Measurements from ENCODE around the gene SLC39A3.

DNA sequence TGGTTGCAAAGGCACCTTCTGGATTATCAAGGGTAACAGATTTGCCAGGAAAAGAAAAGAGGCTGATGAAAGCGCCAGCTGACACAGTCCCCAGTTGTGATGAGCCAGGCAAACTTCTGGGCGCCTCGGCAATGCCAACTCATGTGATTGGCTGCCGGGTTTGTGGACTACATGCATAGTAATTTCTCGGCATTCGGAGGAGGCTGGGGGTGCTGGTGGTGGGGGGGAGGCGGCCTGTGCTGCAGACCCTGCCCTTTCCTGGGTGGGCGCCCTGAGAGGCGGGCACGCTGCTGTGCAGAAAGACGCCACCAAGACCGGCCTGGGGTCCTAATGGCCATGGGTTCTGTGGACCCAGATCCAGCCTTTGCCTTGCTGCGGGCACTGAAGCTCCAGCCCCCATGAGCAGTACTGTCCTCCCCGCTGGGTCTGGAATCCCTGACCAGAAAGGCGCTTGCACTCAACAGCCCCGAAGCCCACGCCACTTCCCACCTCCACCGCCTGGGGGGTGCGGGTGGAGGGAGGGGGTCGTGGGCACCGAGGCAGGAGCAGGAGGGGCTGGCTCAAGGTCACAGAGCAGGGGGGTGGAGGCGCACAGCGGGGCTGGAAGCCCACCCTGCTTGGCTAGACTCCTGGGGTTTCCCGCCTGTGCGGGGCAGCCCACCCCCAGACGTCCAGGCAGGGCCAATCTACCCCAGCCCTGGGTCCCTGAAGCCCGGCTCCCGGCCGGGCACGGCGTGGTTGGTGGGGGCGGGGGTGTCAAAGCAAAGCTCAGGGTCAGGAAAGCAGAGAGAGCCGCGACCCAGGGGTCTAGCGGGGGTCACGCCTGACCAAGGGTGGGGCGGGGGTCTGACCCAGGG is 19.7 kb downstream of the SLC39A3 start:
- TF ChIP-seq, protein P1, sequence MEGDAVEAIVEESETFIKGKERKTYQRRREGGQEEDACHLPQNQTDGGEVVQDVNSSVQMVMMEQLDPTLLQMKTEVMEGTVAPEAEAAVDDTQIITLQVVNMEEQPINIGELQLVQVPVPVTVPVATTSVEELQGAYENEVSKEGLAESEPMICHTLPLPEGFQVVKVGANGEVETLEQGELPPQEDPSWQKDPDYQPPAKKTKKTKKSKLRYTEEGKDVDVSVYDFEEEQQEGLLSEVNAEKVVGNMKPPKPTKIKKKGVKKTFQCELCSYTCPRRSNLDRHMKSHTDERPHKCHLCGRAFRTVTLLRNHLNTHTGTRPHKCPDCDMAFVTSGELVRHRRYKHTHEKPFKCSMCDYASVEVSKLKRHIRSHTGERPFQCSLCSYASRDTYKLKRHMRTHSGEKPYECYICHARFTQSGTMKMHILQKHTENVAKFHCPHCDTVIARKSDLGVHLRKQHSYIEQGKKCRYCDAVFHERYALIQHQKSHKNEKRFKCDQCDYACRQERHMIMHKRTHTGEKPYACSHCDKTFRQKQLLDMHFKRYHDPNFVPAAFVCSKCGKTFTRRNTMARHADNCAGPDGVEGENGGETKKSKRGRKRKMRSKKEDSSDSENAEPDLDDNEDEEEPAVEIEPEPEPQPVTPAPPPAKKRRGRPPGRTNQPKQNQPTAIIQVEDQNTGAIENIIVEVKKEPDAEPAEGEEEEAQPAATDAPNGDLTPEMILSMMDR (IDR thresholded peaks at IDR 0.05): no peak
- TF ChIP-seq ZFX (IDR thresholded peaks at IDR 0.05; ENCODE audit: borderline replicate concordance): no peak
